Endothelial cell of umbilical vein (primary cell): ENCODE measurements around the gene OSBPL1A. TPM values are rescaled to one million over a fixed set of nuclear protein-coding genes. Genes with fewer than 3 reads are reported as not detected.
A peak's percentile ranks its signal among the peaks of the same experiment; 100 is the strongest.

Source experiments
- BruUV-seq: library from RNA; stranded (reverse); fragments of 400-500 nt; replicated peaks from 2 replicates; lab custom pipeline; 2021; lab: Mats Ljungman, UMichigan
- CTCF ChIA-PET: fragments of 300-600, 350-600 bp; sonication (Branson Sonifier 250); formaldehyde crosslinking; loops from one replicate; lab custom pipeline; 2021; ENCODE audit warnings: antibody characterized with exemption, inconsistent platforms; lab: Charles Lee
- POLR2A ChIA-PET: fragments of 300-600, 350-600 bp; sonication (Branson Sonifier 250); formaldehyde crosslinking; loops from one replicate; lab custom pipeline; 2021; ENCODE audit warnings: antibody characterized with exemption, inconsistent platforms; lab: Charles Lee
- DNase-seq: peaks from one replicate; pipeline ENCODE4 v3.0.0-alpha.2; 2011; ENCODE audit warnings: low read depth, low spot score
- FAIRE-seq: peaks from 2 replicates; lab custom pipeline; 2011; peaks lifted over from hg19 to GRCh38; lab: Jason Lieb, UNC
- H2AFZ ChIP-seq: 2 replicates; pipeline ENCODE4 v1.6.0; 2012; ENCODE audit warnings: low read depth, low read length, control low read depth, inconsistent platforms
- H3K27ac ChIP-seq: 2 replicates; pipeline ENCODE4 v1.5.1; 2011; ENCODE audit warnings: low read depth, mild to moderate bottlenecking, control low read depth, low read length, moderate library complexity; ENCODE audit not compliant: insufficient read depth
- H3K27me3 ChIP-seq, 2 experiments: 2 replicates each; pipeline versions ENCODE4 v1.6.0 to v1.6.1; 2011; ENCODE audit warnings: low read length in 2 of 2, mixed read lengths in 1 of 2; ENCODE audit not compliant: control insufficient read depth in 2 of 2, insufficient read depth in 2 of 2
- H3K36me3 ChIP-seq, 2 experiments: 2 replicates in 1 of 2; 3 replicates in 1 of 2; pipeline ENCODE4 v1.5.1; 2011; ENCODE audit warnings: low read length in 2 of 2, mild to moderate bottlenecking in 1 of 2, moderate library complexity in 1 of 2; ENCODE audit not compliant: control insufficient read depth in 2 of 2, insufficient read depth in 2 of 2; ENCODE audit errors: extremely low read depth in 1 of 2
- H3K4me1 ChIP-seq: 3 replicates; pipeline ENCODE4 v1.5.1; 2011; ENCODE audit warnings: mild to moderate bottlenecking, low read length; ENCODE audit not compliant: control insufficient read depth, insufficient read depth; ENCODE audit errors: extremely low read depth
- H3K4me2 ChIP-seq: 2 replicates; pipeline ENCODE4 v1.6.1; 2011; ENCODE audit warnings: low read length, control low read depth, mixed read lengths; ENCODE audit not compliant: insufficient read depth
- H3K4me3 ChIP-seq, 3 experiments: fragments of 200-600 bp in 1 of 3; sonication (generic), shearing (Covaris generic) in 1 of 3; replicated peaks in 1 of 3; 2 replicates each; pipeline ENCODE4 v1.5.1; 2011 to 2016; ENCODE audit warnings: control low read depth in 3 of 3, low read length in 3 of 3, mild to moderate bottlenecking in 2 of 3, inconsistent platforms in 1 of 3, low read depth in 1 of 3, moderate library complexity in 1 of 3; ENCODE audit not compliant: insufficient read depth in 1 of 3
- H3K79me2 ChIP-seq: 2 replicates; pipeline ENCODE4 v1.6.0; 2012; ENCODE audit warnings: low read length, inconsistent platforms; ENCODE audit not compliant: control insufficient read depth, insufficient read depth
- H3K9ac ChIP-seq: replicated peaks from 2 replicates; pipeline ENCODE3; 2011; ENCODE audit warnings: low read length, control low read depth; ENCODE audit not compliant: insufficient read depth; ENCODE audit errors: extremely low read depth
- H3K9me1 ChIP-seq: replicated peaks from 3 replicates; pipeline ENCODE4 v1.6.0; 2011; ENCODE audit warnings: mild to moderate bottlenecking, low read length; ENCODE audit not compliant: control insufficient read depth, insufficient read depth; ENCODE audit errors: extremely low read depth
- H3K9me3 ChIP-seq: replicated peaks from 2 replicates; pipeline ENCODE4 v1.5.1; 2012; ENCODE audit warnings: low read length, inconsistent platforms; ENCODE audit not compliant: control insufficient read depth, insufficient read depth
- H4K20me1 ChIP-seq: replicated peaks from 2 replicates; pipeline ENCODE3; 2011; ENCODE audit warnings: mild to moderate bottlenecking, low read length; ENCODE audit not compliant: control insufficient read depth, insufficient read depth; ENCODE audit errors: extremely low read depth
- EZH2 ChIP-seq: IDR thresholded peaks from 2 replicates; pipeline ENCODE4 v1.6.1; 2012; ENCODE audit warnings: borderline replicate concordance, low read depth, mild to moderate bottlenecking, moderate library complexity, low read length, inconsistent platforms; ENCODE audit not compliant: severe bottlenecking
- FOS ChIP-seq: IDR thresholded peaks from 2 replicates; pipeline ENCODE4 v1.6.1; 2011; ENCODE audit warnings: mild to moderate bottlenecking, low read length, moderate library complexity, borderline replicate concordance; ENCODE audit not compliant: insufficient read depth
- GATA2 ChIP-seq: IDR thresholded peaks from 2 replicates; pipeline ENCODE4 v1.7.0; 2011; ENCODE audit warnings: low read depth, mild to moderate bottlenecking, moderate library complexity, mixed read lengths, low read length; ENCODE audit not compliant: insufficient read length, insufficient read depth
- JUN ChIP-seq: IDR thresholded peaks from 2 replicates; pipeline ENCODE4 v1.6.1; 2011; ENCODE audit warnings: borderline replicate concordance, low read depth; ENCODE audit not compliant: insufficient read length, insufficient read depth
- MYC ChIP-seq: IDR thresholded peaks from one replicate; pipeline ENCODE4 v1.6.1; 2011; ENCODE audit warnings: mild to moderate bottlenecking, low read depth, low read length
- POLR2A ChIP-seq: IDR thresholded peaks from 2 replicates; pipeline ENCODE4 v1.6.1; 2012; ENCODE audit warnings: low read depth, mild to moderate bottlenecking, control low read depth, low read length
- POLR2AphosphoS5 ChIP-seq: IDR thresholded peaks from 2 replicates; pipeline ENCODE4 v1.6.1; 2012; ENCODE audit warnings: low read depth, mild to moderate bottlenecking, control low read depth, low read length, moderate library complexity; ENCODE audit not compliant: insufficient read depth
- dilution Hi-C: fragments of 300-500 bp; cut with MboI; formaldehyde crosslinking; loops from one replicate; pipeline ENCODE4 v1.15.0; 2019; ENCODE audit warnings: low sequenced_read_pairs; ENCODE audit not compliant: extremely low pct_ligation_motif_present
- intact Hi-C: fragments of 100-400 bp; cut with micrococcal nuclease; formaldehyde crosslinking; loops from one replicate; pipeline ENCODE4 v1.10.0; 2022
- polyA plus RNA-seq, 4 experiments: library from polyadenylated mRNA; depleted of rRNA in 3 of 4; stranded (reverse) in 3 of 4; unstranded in 1 of 4; fragments of >200 nt; gene quantifications; 2 replicates each; pipeline versions ENCODE4 v1.2.1 to v1.2.3, GENCODE V29; 2011 to 2012; ENCODE audit warnings: missing spikeins in 1 of 4
- total RNA-seq: library from RNA; stranded (reverse); gene quantifications from 2 replicates; pipeline ENCODE4 v1.2.3, GENCODE V29; 2021
- TF ChIP-seq, protein P1 (sequence below): IDR thresholded peaks from 2 replicates; pipeline ENCODE4 v1.6.1; 2011; ENCODE audit not compliant: insufficient read depth, insufficient read length
- TF ChIP-seq, protein P2 (sequence below), 2 donors: IDR thresholded peaks; 1 replicate in 1 of 2; 2 replicates in 1 of 2; pipeline ENCODE4 v1.5.1; 2011; ENCODE audit warnings: low read length in 2 of 2, mild to moderate bottlenecking in 2 of 2, moderate library complexity in 2 of 2, control low read depth in 1 of 2, inconsistent platforms in 1 of 2, low read depth in 1 of 2; ENCODE audit not compliant: insufficient read depth in 1 of 2; ENCODE audit errors: extremely low read depth in 1 of 2

OSBPL1A gene
- total and polyA plus RNA-seq, 2 donors (not counting 3 experiments of a cell fraction or from before 2014, with no cell fraction given), result 6.4 to 16.5 TPM

GRCh38 chr18:24426398-24427294 lies 29.0 kb upstream of the OSBPL1A start, which contains the start of gene IMPACT:
Gene IMPACT, plus strand, starts transcription at chr18:24426670. Its CDS starts 87 bp downstream, at chr18:24426757.
- TSS peak; percentile 72 for BruUV-seq
- peak within 1 kb of the TSS; percentile 92 for H2AFZ ChIP-seq
- H3K36me3 ChIP-seq, result peaks cover 0 to 2% of the 10 kb centered on the region in 2 experiments
- H3K27me3 ChIP-seq, result peaks cover 10 to 11% of the 10 kb centered on the region in 2 experiments
- peak within 1 kb of the TSS; percentile 70 to 92 (median 88) for H3K4me3 ChIP-seq
- H3K4me2 ChIP-seq, result peak within 1 kb of the TSS; percentile 96
- intact Hi-C loops (loop anchor here (1.0 to 5.0 kb wide), 2 partner anchors 29 to 69 kb away; partner anchors contain the start of gene OSBPL1A), dilution Hi-C loops (no loop called here)
- POLR2A ChIA-PET, result interaction anchor here (0.8 kb wide), 1 partner anchor 28 kb away, joined by 4 read pairs; the partner anchor contains the start of gene OSBPL1A
- peak within 1 kb of the TSS; percentile 94 for H3K9ac ChIP-seq
- peak; percentile 83 for DNase-seq
- H3K9me3 ChIP-seq, result no peaks in the 10 kb centered on the region
- peaks cover 12% of the 10 kb centered on the region for H3K4me1 ChIP-seq
- FAIRE-seq, result peak; percentile 31
- TF ChIP-seq POLR2A (peak; percentile 91), MYC (peak; percentile 24), EZH2 (no peak), POLR2AphosphoS5 (peak; percentile 98), GATA2 (no peak), FOS (no peak), JUN (no peak)
- TF ChIP-seq, protein P1, sequence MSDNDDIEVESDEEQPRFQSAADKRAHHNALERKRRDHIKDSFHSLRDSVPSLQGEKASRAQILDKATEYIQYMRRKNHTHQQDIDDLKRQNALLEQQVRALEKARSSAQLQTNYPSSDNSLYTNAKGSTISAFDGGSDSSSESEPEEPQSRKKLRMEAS, result peak; percentile 41
- TF ChIP-seq, protein P2, sequence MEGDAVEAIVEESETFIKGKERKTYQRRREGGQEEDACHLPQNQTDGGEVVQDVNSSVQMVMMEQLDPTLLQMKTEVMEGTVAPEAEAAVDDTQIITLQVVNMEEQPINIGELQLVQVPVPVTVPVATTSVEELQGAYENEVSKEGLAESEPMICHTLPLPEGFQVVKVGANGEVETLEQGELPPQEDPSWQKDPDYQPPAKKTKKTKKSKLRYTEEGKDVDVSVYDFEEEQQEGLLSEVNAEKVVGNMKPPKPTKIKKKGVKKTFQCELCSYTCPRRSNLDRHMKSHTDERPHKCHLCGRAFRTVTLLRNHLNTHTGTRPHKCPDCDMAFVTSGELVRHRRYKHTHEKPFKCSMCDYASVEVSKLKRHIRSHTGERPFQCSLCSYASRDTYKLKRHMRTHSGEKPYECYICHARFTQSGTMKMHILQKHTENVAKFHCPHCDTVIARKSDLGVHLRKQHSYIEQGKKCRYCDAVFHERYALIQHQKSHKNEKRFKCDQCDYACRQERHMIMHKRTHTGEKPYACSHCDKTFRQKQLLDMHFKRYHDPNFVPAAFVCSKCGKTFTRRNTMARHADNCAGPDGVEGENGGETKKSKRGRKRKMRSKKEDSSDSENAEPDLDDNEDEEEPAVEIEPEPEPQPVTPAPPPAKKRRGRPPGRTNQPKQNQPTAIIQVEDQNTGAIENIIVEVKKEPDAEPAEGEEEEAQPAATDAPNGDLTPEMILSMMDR (IDR thresholded peaks at IDR 0.05; ENCODE audit: extremely low read depth in 1 of 2, insufficient read depth in 1 of 2, low read depth in 1 of 2, low read length in 2 of 2), result no peak
- CTCF ChIA-PET, result interaction anchor here (0.6 to 2.8 kb wide), 3 partner anchors 66 to 250 kb away, joined by 3 to 22 read pairs (median 4); no protein-coding TSS in a partner anchor
- H3K9me1 ChIP-seq, result no peaks in the 10 kb centered on the region
- peaks cover 2% of the 10 kb centered on the region for H3K79me2 ChIP-seq
- peak within 1 kb of the TSS; percentile 53 for H3K27ac ChIP-seq
- H4K20me1 ChIP-seq, result no peaks in the 10 kb centered on the region
